Astrocyte (in vitro differentiated cells and primary cell): Measurements from ENCODE around the gene HOXA5.

Source experiments
- CTCF ChIP-seq: IDR thresholded peaks from 2 replicates; pipeline ENCODE4 v1.5.1; 2011; ENCODE audit warnings: low read depth, mild to moderate bottlenecking, inconsistent platforms, low read length, moderate library complexity; ENCODE audit not compliant: insufficient read depth
- EZH2 ChIP-seq: IDR thresholded peaks from 2 replicates; pipeline ENCODE4 v1.6.1; 2012; ENCODE audit warnings: mild to moderate bottlenecking, low read length, inconsistent platforms; ENCODE audit not compliant: insufficient read depth

GRCh38 chr7:27164367-27165088, 21.0 kb upstream of the HOXA5 start:
- no peak for TF ChIP-seq CTCF
- no peak for TF ChIP-seq EZH2
